ENCODE measurements around the gene PLAGL1.
"Not testable (repeated sequence)": the region's sequence is repeated elsewhere in the genome, so short reads cannot be mapped to it uniquely, and the experiment has no call there.

PLAGL1 gene

DNA sequence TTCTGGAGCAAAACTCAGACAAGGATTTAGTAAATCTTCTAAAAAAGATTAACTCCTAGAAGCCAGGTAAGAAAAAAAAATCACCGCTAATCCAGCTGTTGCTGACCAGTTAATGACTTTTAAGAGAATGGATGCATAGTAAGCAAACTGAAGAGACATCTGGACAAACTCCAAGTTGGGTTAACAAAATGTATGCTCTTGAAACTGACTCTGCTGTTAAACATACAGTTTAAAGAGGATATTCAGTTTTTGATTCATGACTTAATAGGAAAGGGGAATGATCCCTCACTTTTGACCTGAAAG, 70.4 kb downstream of the PLAGL1 start:
- no peak for DNase-seq (ENCODE audit: low read depth)

- DNase-seq (ENCODE audit: low read depth) = no peak
These were observed 71.0 kb downstream of the PLAGL1 start for GRCh38 chr6:143936778-143937667.

- DNase-seq (ENCODE audit: low read depth) = no peak
These were observed 71.7 kb downstream of the PLAGL1 start for GRCh38 chr6:143936347-143936746.

- DNase-seq (ENCODE audit: low read depth) = no peak
These were observed 73.2 kb downstream of the PLAGL1 start for GRCh38 chr6:143934867-143935266.

DNA sequence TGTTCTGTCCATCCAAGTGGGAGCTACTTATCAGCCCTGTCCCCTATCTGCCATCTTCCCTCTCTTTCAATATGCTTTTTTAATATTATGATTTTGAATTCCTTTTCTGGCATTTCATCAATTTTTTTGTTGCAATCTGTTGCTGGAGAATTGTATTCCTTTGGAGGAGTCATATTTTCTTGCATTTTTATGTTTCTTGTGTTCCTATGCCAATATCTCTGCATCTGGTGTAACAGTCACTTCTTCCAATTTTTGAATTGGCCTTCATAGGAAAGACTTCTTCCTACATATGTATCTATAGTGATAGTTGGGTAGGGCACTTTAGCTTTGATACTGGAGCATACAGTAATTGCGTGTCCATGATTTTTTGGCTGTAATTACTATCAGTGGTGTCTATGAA, 73.7 kb downstream of the PLAGL1 start:
- DNase-seq (ENCODE audit: low read depth) = no peak

- no peak for DNase-seq (ENCODE audit: low read depth)
These were observed 78.1 kb downstream of the PLAGL1 start for GRCh38 chr6:143929975-143930374.

DNA sequence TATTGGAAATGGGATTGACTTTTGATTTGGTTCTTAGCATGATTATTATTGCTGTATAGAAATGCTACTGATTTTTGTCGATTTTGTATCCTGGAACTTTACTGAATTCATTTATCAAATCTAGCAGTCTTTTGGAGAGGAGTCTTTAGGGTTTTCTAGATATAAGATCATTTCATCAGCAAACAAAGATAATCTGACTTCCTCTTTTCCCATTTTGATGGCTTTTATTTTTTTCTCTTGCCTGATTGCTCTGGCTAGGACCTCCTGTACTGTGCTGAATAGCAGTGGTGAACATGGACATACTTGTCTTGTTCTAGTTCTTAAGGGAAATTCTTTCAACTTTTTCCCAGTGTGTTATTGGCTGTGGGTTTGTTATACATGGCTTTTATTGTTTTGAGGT, 79.2 kb downstream of the PLAGL1 start:
- DNase-seq (ENCODE audit: low read depth) = no peak

- DNase-seq (ENCODE audit: low read depth) = not testable (repeated sequence)
These were observed 91.0 kb downstream of the PLAGL1 start for GRCh38 chr6:143917026-143917425.

- no peak for DNase-seq (ENCODE audit: low read depth)
These were observed 95.4 kb downstream of the PLAGL1 start for GRCh38 chr6:143912671-143913070.

GRCh38 chr6:143911028-143911427, 97.0 kb downstream of the PLAGL1 start:
- DNase-seq (ENCODE audit: low read depth) = no peak

GRCh38 chr6:143902827-143903226, 105.2 kb downstream of the PLAGL1 start:
- DNase-seq (ENCODE audit: low read depth) = no peak

DNA sequence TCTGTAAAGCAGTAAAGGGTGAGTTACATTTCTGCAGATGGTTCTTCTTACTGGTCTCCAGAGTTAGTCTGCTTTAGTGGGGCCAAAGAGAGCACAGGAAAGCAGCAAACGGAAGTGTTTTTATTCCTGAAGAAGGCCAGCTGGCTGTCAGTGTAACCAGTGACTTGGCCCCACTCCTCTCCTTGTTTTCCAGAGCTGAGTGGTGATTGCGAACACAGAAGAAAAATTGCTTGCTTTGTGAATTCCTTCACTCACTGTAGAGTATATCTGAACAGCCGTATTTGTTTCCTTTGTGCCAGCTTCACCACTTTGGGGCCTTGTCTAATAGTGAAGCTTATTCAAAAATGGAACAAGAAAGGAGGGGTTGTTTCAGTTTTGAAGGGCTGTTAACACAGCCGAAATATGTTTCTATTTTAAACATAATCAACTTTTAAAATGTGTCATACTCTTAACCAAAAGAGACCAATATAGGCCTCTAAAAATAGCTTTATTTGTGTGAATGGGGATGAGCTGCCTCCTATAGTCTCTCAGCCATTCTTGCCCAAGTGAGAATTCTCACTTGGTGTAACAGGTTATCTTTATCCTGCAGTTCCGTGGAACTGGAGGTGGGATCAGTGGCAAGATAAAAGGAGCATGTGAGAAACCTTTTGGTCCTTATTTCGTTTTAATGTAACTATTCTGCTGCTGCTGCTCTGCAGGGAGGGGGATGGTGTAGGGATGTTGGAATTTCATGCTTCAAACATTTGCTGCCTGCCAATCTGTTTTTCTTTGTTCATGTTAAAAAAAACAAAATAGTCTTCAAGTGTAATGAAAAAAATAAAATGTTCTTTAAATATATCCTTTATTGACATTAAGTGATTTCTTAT, 105.9 kb downstream of the PLAGL1 start:
- no peak for DNase-seq (ENCODE audit: low read depth)

GRCh38 chr6:143900358-143900757, 107.7 kb downstream of the PLAGL1 start:
- DNase-seq (ENCODE audit: low read depth) = no peak

- DNase-seq (ENCODE audit: low read depth) = no peak
These were observed 111.8 kb downstream of the PLAGL1 start for GRCh38 chr6:143896126-143896860.

GRCh38 chr6:143894655-143895054, 113.4 kb downstream of the PLAGL1 start:
- DNase-seq (ENCODE audit: low read depth) = no peak
